ENCODE results near the gene PRR30.
"Not testable (repeated sequence)": the region's sequence is repeated elsewhere in the genome, so short reads cannot be mapped to it uniquely, and the experiment has no call there.

Gene PRR30

DNA sequence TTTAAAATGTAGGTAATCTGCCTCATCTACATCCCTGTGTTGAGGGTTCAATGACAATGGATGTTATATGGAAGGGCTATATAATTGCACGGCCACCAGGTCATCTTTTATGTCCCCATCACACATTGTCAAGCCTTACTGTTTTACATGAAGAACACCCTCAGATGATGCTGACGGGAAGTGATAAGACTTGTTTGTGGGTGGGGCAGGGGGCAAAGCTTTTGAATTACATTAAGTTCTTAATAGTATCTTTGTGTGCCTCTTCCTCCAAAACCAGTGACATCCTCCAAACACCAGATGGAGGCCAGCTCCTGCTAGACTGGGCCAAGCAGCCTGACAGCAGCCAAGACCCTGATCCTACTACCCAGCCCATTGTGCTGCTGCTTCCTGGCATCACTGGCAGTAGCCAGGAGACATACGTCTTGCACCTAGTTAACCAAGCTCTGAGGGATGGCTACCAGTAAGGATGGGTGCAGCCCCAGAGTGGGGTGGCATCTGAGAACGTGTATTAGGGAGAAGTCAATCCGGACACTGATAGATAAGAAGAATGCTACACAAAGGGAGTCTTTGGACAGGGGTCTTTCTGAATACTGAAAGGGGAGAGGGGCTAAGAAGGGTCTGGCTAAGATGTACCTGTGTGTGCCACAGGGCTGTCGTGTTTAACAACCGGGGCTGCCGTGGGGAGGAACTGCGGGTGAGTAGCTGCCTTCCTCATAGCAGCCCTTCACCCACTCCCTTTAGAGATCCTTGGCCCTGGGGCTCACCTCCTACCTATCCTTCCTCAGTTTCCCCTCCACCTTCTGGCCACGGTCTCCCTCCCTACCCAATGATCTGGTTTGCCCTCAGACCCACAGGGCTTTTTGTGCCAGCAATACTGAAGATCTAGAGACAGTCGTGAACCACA is 10.3 kb downstream of the PRR30 start:
- DNase-seq (ENCODE audit: low read depth): no peak

DNA sequence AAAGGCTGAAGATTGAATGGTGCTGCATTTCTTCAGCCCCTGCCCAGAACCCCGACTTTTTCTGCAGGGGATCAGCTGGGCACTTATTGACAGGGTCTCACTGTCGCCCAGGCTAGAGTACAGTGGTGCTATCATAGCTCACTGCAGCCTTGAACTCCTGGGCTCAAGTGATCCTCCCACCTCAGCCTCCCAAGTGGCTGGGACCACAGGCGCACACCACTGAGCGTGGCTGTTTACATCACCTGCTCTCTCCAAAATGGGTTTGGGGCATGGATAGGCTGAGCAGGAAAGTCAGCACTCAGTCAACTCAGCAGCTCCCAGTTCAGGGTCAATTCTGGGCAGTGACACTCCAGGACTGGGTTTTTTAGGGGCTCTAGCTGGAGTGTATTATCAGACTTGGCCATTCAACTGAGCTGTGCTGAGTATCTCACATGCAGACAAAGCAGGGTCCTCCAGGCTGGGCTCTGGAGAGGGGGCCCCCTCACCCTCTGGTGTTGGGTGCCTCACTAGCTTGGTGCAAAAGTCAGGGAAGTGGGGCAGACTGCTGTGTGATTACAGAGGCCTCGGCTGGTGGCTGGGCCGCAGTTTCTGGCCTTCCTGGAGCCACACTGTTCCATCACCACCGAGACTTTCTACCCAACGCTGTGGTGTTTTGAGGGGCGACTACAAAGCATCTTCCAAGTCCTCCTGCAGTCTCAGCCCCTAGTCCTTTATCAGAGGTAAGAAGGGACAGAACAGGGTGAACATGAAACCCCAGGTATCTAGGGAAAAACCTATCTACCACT is 11.1 kb downstream of the PRR30 start:
- no peak for DNase-seq (ENCODE audit: low read depth)

DNA sequence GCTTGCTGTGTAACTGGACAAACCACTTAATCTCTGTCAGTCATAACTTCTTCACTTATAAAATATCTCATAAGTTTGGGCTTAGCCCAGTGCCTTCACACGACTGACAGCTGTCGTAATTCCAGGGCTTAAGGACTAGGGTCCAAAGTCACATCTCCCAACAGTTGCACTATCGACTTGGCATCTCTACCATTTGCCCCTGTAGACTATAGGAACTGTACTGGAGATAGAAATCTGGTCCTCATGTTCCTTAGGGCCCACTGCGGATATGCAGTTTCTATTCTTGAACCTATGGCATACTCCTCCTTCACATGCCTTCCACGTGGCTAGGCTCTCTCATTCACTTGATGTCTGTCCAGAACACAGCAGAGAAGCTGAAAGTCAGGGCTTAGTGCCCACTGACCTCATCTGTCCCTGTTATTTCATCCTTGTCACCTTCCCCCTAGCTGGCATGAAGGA is 12.9 kb downstream of the PRR30 start:
- DNase-seq (ENCODE audit: low read depth): no peak

DNA sequence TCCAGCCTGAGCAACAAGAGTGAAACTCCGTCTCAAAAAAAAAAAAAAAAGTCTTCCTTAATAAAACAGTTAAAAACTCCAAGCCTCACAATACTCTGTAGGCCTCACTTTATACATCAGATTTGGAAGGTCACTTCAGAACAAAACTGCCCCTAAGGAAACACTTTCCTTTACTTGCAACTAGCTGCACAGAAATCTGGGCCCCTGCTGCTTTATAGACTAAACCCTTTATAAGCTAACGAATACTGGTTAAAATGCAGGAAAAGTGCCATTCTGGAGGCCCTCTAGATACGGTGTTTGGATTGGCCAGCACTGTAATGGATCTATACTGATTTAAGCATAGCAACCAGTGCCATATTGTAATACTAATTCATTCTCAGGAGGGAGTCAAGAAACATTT is 14.1 kb downstream of the PRR30 start:
- no peak for DNase-seq (ENCODE audit: low read depth)

DNA sequence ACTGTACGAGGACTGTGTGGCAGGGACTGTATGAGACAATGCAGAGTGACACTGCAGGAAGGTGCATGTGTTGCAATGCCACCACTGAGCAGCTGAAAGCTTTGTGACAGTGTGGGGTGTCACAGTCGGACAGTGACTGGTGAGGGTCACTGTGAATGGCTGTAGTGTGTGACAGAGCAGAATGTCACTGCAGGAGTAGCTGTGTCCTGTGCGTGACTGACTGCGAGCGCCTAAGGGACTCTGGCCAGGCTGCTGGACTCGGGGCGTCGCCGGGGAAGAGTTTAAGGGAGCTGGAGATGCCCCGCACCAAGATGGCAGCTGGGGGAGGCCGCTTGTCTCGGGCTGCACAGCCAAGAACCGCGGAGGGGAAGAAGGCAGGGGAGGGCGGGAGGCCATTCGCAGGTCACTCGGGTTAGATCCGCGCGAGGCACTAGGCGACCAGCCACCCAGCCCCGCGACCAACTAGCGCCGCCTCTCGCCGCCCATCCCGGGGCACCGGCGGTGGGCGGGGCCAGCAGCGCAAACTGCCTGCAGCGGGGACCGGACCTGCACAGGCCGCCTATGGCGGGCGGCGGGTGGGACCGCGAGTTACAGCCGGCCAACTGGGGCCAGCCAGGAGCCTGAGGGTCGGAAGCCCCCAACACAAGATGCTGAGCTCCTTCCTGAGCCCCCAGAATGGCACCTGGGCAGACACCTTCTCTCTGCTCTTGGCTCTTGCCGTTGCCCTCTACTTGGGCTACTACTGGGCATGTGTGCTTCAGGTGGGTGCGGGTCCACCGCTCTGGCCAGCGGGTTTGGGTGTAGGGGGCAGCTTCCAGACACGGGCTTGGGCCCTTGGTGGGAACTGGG is 15.7 kb downstream of the PRR30 start, which contains the start of gene ABHD1:
Gene ABHD1, plus strand, starts transcription at position 514 of the 849 bp plus-strand sequence. Its CDS starts 134 bp downstream, at position 648.
- DNase-seq (ENCODE audit: low read depth): peak; percentile 54

DNA sequence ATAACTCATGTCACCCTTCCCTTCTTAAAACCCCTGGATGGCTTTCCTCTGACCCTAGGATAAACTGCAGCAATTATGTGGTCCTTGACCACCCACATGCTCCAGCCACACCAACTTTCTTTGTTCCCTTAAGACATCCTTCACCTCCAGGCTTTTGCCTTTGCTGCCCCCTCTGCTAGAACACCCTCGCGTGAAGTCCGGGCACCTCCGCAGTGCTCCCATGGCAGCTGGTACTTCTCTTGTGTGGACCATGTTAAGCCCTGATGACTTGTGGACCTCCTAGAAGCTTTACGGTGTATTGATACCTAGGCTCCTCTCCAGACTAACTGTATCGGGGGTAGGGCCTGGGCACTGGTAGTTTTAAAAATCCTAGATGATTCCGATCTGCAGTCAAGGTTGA is 16.4 kb downstream of the PRR30 start:
- DNase-seq (ENCODE audit: low read depth): no peak

DNA sequence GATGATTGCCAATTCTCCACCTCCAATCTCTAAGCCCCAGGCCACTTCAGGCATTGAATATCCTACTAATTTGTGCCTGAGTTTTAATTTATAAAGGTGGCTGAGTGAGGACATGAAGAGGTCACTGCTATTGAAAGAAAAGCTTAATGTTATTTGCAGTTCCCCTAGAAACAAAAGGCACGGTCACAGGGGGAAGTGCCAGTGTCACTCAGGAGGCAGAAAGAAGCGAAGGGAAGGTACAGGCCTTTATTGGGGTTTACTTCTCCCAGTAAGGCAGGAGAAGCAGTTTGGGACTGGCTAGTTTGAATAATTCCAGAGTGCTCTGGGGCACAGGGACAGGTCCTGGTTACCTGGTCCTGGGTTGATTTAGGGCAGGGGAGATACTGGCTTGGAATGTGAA is 17.3 kb downstream of the PRR30 start:
- DNase-seq (ENCODE audit: low read depth): no peak

DNA sequence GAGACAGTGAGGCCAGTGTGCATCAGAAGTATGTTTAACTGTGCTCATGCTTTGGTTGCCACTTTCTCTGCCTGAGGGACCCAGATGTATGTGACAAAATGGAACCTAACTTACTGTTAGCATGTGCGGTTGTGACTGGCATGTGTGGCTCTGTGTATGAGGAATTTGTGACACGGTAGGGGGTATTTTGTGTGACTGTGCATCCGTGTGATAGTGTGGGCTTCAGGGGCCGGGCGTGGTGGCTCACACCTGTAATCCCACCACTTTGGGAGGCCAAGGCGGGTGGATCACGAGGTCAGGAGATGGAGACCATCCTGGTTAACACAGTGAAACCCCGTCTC is 19.9 kb downstream of the PRR30 start:
- DNase-seq (ENCODE audit: low read depth): not testable (repeated sequence)

DNA sequence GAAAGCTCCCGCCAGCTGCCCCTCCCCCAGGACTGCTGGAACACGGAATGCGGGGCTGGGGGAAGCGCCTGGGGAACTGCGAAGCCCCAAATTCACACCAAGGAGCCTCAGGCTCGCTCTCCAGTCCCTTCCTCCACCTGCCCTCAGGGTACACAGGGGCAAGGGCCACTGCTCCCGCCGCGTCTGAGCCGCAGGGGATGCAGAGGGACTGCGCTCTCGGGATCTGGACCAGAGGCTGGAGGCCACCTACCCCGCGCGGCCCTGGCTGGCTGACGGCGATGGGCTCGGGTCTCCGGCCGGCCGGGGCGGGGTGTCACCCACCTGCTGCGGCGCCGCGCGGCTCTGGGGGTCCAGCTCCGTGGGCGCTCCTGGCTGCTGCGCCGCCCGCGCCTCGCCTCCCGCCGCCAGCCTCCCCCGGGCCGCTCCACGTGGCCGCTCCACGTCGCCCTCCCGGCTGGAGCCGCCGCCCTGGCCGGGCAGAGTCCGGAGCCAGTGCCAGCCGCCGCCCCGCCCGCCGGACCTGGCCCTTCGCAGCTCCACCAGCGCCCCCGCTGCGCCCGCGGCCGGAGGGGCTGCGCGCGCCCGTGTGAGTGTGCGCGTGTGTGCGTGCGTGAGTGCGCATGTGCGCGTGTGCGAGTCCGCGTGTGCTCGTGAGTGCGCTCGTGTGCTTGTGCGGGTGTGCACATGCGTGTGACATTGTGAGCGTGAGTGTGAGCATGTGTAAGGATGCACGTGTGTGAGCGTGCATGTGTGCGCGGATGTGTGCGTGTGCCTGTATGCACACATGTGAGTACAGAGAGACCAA is 20.5 kb downstream of the PRR30 start, which contains the start of gene CGREF1:
Gene CGREF1, minus strand, starts transcription at position 604 of the 805 bp plus-strand sequence. CDS start 14,762 bp downstream, outside the sequence.
- no peak for DNase-seq (ENCODE audit: low read depth)

DNA sequence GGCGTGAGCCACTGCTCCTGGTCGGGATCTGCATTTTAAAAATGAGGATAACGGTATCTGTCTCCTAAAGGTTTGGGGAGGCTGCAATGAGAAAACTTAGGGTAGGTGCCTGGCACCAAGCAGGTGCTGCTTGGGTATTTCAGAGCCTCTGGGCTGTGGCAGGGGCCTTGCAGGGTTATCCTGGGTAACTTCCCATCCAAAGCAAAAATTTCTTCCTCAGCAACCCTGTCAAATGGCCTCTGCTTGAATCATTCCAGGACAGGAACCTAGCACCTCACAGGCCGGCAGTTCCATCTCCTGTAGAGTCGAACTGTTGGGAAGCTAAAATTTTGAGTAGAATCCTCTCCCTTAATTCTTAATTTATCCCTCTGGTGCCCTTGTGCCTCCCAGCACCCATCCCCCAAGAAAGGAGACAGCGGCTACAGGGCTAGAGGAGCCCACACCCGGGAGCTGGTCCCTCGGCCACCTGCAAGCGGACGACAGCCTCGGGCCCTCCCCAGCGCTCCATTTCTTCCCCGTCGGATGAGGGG is 21.1 kb downstream of the PRR30 start:
- DNase-seq (ENCODE audit: low read depth): no peak

DNA sequence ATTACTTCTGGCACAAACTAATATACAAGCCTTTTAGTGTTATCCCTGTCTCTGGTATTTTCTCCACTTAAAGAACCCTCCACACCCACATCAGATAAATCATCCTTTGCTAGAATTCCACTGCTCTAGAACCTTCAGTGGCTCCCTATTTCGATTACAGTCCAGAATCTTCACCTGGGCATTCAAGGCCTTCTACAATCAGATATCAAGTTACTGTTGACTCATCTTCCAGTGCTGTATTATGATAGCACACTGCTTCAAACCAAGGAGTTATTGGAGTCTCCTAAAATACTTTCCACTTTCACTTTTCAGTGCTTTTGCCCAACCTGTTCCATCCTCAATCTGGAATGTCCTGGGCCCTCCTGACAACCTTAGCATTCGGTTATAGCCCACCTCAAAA is 23.7 kb downstream of the PRR30 start:
- no peak for DNase-seq (ENCODE audit: low read depth)

DNA sequence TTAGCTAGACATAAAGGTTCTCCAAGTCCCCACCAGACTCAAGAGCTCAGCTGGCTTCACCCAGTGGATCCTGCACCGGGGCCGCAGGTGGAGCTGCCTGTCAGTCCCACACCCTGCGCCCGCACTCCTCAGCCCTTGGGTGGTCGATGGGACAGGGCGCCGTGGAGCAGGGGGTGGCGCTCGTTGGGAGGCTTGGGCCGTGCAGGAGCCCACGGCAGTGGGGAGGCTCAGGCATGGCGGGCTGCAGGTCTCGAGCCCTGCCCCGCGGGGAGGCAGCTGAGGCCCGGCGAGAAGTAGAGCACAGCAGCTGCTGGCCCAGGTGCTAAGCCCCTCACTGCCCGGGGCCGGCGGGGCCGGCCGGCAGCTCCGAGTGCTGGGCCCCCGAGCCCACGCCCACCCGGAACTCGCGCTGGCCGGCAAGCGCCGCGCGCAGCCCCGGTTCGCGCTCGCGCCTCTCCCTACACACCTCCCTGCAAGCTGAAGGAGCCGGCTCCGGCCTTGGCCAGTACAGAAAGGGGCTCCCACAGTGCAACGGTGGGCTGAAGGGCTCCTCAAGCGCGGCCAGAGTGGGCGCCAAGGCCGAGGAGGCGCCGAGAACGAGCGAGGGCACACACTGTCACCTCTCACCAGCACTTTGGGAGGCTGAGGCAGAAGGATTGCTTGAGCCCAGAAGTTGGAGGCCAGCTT is 27.7 kb downstream of the PRR30 start:
- not testable (repeated sequence) for DNase-seq (ENCODE audit: low read depth)

DNA sequence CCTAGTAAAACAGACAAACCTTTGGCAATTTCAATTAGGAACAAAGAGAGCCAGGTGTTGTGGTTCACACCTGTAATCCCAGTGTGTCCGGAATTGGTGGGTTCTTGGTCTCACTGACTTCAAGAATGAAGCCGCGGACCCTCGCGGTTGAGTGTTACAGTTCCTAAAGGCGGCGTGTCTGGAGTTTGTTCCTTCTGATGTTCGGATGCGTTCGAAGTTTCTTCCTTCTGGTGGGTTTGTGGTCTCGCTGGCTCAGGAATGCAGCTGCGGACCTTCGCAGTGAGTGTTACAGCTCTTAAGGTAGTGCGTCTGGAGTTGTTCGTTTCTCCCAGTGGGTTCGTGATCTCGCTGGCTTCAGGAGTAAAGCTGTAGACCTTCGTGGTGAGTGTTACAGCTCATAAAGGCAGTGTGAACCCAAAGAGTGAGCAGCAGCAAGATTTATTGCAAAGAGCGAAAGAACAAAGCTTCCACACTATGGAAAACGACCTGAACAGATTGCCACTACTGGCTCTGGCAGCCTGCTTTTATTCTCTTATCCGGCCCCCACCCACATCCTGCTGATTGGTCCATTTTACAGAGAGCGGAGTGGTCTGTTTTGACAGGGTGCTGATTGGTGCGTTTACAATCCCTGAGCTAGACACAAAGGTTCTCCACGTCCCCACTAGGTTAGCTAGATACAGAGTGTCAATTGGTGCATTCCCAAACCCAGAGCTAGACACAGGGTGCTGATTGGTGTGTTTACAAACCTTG is 28.4 kb downstream of the PRR30 start:
- not testable (repeated sequence) for DNase-seq (ENCODE audit: low read depth)

DNA sequence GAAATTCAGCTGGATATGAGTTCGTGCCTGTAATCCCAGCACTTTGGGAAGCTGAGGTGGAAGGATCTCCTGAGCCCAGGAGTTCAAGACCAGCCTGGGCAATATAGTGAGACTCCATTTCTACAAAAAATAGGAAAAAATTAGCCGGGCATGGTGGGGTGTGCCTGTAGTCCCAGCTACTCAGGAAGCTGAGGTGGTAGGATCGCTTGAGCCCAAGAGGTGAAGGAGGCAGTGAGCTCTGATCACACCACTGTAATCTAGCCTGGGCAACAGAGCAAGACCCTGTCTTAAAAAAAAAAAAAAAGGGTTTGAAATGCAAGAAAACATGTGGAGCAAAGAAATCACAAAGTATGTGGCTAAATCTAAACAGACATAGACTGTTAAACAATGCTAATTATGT is 30.1 kb downstream of the PRR30 start:
- no peak for DNase-seq (ENCODE audit: low read depth)

DNA sequence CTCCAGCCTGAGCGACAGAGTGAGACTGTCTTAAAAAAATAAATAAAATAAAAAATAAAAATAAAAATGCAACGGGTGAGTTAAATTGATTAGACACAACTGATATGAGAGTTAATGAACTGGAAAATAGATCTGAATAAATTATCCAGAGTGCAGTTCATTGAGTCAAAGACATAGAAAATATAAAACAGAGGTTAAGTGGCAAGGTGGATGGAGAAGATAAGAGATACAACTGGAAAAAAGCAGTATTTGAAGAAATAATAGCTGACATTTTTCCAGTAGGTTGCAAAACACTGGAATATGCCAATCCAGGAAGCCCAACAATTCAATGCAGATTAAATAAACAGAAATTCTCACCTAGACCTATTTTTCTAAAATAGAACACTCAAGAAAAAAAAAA is 31.0 kb downstream of the PRR30 start:
- no peak for DNase-seq (ENCODE audit: low read depth)

DNA sequence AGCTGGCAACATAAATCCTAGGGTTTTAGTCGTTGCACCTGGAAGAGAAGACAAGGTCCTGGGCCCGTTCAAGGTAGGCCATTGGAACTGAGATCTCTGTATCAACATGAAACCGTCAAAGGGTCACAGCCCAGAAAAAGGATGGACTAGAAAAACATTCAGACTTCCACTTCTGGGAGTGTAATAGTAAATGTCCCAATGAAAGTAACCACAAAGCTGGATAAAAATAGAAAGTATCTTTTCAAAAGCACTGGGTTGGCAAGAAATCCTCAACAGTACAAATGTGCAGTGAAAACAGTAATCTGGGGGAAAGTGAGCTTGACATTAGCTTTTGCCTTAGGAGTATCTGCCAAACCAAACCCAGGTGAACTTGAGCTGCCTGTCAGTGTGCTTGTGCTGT is 33.2 kb downstream of the PRR30 start:
- no peak for DNase-seq (ENCODE audit: low read depth)

DNA sequence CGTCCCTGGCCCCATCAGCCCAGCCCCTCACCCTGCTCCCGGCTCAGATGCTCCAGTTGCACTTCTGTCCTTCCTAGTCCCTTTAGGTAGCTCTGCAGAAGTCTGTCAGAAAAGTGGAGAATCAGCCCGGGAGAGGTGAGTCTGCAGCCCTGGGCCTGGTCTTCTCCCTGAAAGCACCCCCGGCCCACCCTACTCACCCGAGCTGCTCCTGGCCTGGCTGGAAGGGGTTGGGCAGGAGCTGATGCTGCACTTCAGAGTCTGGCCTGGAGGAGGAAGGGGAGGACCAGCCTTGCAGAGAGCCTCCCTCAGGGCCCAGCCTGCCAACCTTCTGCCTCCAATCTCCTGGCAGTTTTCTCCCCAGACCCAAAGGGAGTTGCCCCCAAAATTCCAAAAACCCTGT is 36.9 kb downstream of the PRR30 start:
- DNase-seq (ENCODE audit: low read depth): no peak

DNA sequence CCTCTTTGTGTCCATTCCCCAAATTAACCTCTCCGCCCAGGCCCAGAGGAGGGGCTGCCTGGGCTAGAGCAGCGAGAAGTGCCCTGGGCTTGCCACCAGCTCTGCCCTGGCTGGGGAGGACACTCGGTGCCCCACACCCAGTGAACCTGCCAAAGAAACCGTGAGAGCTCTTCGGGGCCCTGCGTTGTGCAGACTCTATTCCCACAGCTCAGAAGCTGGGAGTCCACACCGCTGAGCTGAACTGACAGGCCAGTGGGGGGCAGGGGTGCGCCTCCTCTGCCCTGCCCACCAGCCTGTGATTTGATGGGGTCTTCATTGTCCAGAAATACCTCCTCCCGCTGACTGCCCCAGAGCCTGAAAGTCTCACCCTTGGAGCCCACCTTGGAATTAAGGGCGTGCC is 39.2 kb downstream of the PRR30 start:
- DNase-seq (ENCODE audit: low read depth): no peak

DNA sequence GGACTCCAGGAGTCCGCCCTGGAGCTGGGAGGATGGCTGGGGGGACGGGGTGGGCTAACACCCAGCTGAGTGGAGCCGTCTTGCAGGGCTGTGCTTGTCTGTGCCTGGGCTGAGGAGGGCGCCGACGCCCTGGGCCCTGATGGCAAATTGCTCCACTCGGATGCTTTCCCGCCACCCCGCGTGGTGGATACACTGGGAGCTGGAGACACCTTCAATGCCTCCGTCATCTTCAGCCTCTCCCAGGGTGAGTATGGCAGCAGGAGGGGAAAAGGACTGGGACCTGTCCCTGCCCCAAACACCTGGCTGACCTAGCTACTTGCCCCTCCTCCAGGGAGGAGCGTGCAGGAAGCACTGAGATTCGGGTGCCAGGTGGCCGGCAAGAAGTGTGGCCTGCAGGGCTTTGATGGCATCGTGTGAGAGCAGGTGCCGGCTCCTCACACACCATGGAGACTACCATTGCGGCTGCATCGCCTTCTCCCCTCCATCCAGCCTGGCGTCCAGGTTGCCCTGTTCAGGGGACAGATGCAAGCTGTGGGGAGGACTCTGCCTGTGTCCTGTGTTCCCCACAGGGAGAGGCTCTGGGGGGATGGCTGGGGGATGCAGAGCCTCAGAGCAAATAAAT is 39.8 kb downstream of the PRR30 start:
- DNase-seq (ENCODE audit: low read depth): no peak

All from T follicular helper cell (primary cell).